Measurements from ENCODE around the gene JMJD8.
A peak's percentile ranks its signal among the peaks of the same experiment; 100 is the strongest.

JMJD8 gene

DNA sequence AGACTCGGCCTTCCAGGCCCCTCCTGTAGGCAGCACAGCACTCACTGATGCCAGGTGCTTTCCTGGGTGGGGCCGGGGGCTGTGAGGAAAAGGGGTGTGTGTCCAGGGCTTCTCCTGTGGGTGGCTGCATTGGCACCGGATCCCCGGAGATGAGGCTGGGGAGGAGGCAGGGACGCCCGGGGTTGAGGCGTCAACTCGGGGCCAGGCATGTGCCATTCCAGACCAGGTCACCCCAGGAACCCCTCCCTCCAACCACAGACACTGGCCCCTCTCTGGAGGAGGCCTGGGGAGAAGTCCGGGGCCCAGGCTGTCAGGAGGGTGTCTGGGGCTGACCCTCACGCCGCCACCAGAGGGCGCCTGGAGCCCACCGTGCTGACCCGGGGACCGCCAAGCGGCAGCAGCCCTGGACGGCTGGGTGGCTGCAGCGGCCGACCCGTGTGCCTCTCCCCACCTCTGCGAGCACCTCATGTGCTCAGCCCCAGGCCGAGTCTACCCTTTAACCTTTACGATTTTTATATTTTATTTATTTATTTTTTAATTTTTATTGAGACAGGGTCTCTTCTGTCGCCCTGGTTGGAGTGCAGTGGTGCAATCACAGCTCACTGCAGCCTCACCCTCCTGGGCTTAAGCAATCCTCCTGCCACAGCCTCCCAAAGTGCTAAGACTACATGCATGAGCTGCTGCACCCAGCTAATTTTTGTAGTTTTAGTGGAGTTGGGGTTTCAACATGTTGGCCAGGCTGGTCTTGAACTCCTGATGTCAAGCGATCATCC, 27.6 kb upstream of the JMJD8 start:
- Histone ChIP-seq H3K18ac (ENCODE audit: low read length) (no peak overlapping the region), H3K27ac (ENCODE audit: low read depth, low read length) (no peak overlapping the region), H3K27me3 (ENCODE audit: insufficient read depth, low read length, poor library complexity) (peaks cover 12% of the 10 kb centered on the region), H2AK5ac (ENCODE audit: low read length) (no peak overlapping the region), H3K4me3 (ENCODE audit: low read length) (no peak overlapping the region), H4K8ac (ENCODE audit: low read depth, low read length) (no peak overlapping the region), H3K23ac (ENCODE audit: low read length) (no peak overlapping the region), H3K79me2 (ENCODE audit: control insufficient read depth, insufficient read depth, low read length) (no peaks in the 10 kb centered on the region), H2BK120ac (ENCODE audit: low read depth, low read length) (no peak overlapping the region), H3K9ac (ENCODE audit: low read length) (no peak overlapping the region), H4K5ac (ENCODE audit: low read length) (no peak overlapping the region), H3K56ac (ENCODE audit: low read length) (no peak overlapping the region), H2BK5ac (ENCODE audit: low read length) (no peak overlapping the region), H3K36me3 (ENCODE audit: control insufficient read depth, insufficient read depth, low read length) (no peaks in the 10 kb centered on the region), H3K4me2 (ENCODE audit: low read length) (no peak overlapping the region), H3K4me1 (ENCODE audit: control insufficient read depth, low read depth, low read length) (no peaks in the 10 kb centered on the region), H3K4ac (ENCODE audit: low read depth, low read length) (no peak overlapping the region), H3K79me1 (ENCODE audit: low read length) (no peaks in the 10 kb centered on the region), H2BK15ac (replicated peaks; ENCODE audit: low read depth) (no peak overlapping the region)
- WGBS (ENCODE audit: extremely low coverage, insufficient coverage, low lambda C conversion rate): no CpG with 5 or more reads among the region's 25 CpGs
- DNase-seq: peak; percentile 75

DNA sequence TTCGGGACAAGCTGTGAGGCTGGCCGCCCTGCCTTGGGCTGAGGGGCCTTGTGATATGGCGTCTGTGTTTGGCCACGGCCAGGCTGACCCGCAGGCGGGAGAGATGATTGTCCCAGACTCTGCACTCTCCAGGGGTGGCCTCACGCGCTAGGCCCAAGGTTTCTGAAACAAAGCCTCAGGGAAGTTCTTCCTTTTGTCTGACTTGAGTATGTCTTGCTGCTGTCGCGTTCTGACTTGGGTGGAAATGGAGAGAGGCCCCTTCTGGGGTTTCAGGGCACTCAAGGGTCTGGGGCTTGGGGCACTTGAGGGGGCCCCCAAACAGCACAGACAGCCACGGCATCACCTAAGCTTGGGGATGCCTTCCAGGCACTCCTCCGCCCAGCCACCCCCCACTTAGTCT, 26.9 kb upstream of the JMJD8 start:
- no peak overlapping the region for H2AK5ac ChIP-seq (ENCODE audit: low read length)
- H3K4me1 ChIP-seq (ENCODE audit: control insufficient read depth, low read depth, low read length): no peaks in the 10 kb centered on the region
- no peaks in the 10 kb centered on the region for H3K36me3 ChIP-seq (ENCODE audit: control insufficient read depth, insufficient read depth, low read length)
- no peaks in the 10 kb centered on the region for H3K79me2 ChIP-seq (ENCODE audit: control insufficient read depth, insufficient read depth, low read length)
- H3K4me2 ChIP-seq (ENCODE audit: low read length): no peak overlapping the region
- H3K4me3 ChIP-seq (ENCODE audit: low read length): no peak overlapping the region
- H2BK5ac ChIP-seq (ENCODE audit: low read length): no peak overlapping the region
- no peak for DNase-seq
- no peak overlapping the region for H3K18ac ChIP-seq (ENCODE audit: low read length)
- no peak overlapping the region for H2BK15ac ChIP-seq (replicated peaks; ENCODE audit: low read depth)
- no peak overlapping the region for H3K4ac ChIP-seq (ENCODE audit: low read depth, low read length)
- no peak overlapping the region for H3K9ac ChIP-seq (ENCODE audit: low read length)
- WGBS (ENCODE audit: extremely low coverage, insufficient coverage, low lambda C conversion rate): no CpG with 5 or more reads among the region's 12 CpGs
- no peak overlapping the region for H3K23ac ChIP-seq (ENCODE audit: low read length)
- no peak overlapping the region for H3K56ac ChIP-seq (ENCODE audit: low read length)
- no peak overlapping the region for H3K27ac ChIP-seq (ENCODE audit: low read depth, low read length)
- no peak overlapping the region for H4K8ac ChIP-seq (ENCODE audit: low read depth, low read length)
- H3K79me1 ChIP-seq (ENCODE audit: low read length): no peaks in the 10 kb centered on the region
- no peak overlapping the region for H4K5ac ChIP-seq (ENCODE audit: low read length)
- peaks cover 18% of the 10 kb centered on the region for H3K27me3 ChIP-seq (ENCODE audit: insufficient read depth, low read length, poor library complexity)
- no peak overlapping the region for H2BK120ac ChIP-seq (ENCODE audit: low read depth, low read length)

DNA sequence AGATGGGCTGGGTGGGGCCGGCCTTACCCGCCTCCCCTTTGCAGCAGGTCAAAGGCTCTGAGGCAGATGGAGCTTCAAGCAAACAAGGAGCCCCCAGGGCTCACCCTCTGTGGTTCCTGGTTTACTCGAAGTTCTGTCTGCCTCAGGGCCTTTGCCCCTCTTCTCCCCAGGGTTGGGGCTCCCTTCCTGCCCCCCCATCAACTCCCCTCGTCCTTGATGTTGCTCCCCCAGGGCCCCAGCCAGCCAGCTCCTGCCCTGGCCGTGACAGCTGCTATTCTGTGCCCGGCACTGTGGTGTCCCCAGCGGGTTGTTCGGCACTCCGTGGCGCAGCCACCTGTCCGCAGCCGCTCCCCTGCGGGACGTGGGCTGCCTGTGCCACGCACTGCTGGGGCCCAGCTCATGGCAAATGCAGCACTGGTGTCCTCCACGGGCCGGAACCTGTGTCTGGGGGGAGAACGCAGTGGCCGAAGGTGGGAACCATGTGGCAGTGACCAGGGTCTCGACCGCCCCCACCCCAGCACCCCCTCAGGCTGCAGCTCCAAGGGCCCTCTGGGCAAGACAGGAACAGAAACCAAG, 26.5 kb upstream of the JMJD8 start:
- WGBS (ENCODE audit: extremely low coverage, insufficient coverage, low lambda C conversion rate): no CpG with 5 or more reads among the region's 21 CpGs
- no peak overlapping the region for H3K9ac ChIP-seq (ENCODE audit: low read length)
- H3K27me3 ChIP-seq (ENCODE audit: insufficient read depth, low read length, poor library complexity): peaks cover 16% of the 10 kb centered on the region
- no peak overlapping the region for H3K4ac ChIP-seq (ENCODE audit: low read depth, low read length)
- H3K79me2 ChIP-seq (ENCODE audit: control insufficient read depth, insufficient read depth, low read length): no peaks in the 10 kb centered on the region
- no peaks in the 10 kb centered on the region for H3K4me1 ChIP-seq (ENCODE audit: control insufficient read depth, low read depth, low read length)
- no peak overlapping the region for H2BK15ac ChIP-seq (replicated peaks; ENCODE audit: low read depth)
- no peak for DNase-seq
- no peak overlapping the region for H4K5ac ChIP-seq (ENCODE audit: low read length)
- no peak overlapping the region for H3K56ac ChIP-seq (ENCODE audit: low read length)
- no peak overlapping the region for H3K4me3 ChIP-seq (ENCODE audit: low read length)
- no peak overlapping the region for H2BK120ac ChIP-seq (ENCODE audit: low read depth, low read length)
- no peak overlapping the region for H3K23ac ChIP-seq (ENCODE audit: low read length)
- no peak overlapping the region for H3K4me2 ChIP-seq (ENCODE audit: low read length)
- no peak overlapping the region for H4K8ac ChIP-seq (ENCODE audit: low read depth, low read length)
- H2BK5ac ChIP-seq (ENCODE audit: low read length): no peak overlapping the region
- no peak overlapping the region for H2AK5ac ChIP-seq (ENCODE audit: low read length)
- no peaks in the 10 kb centered on the region for H3K36me3 ChIP-seq (ENCODE audit: control insufficient read depth, insufficient read depth, low read length)
- H3K79me1 ChIP-seq (ENCODE audit: low read length): no peaks in the 10 kb centered on the region
- H3K18ac ChIP-seq (ENCODE audit: low read length): no peak overlapping the region
- no peak overlapping the region for H3K27ac ChIP-seq (ENCODE audit: low read depth, low read length)

DNA sequence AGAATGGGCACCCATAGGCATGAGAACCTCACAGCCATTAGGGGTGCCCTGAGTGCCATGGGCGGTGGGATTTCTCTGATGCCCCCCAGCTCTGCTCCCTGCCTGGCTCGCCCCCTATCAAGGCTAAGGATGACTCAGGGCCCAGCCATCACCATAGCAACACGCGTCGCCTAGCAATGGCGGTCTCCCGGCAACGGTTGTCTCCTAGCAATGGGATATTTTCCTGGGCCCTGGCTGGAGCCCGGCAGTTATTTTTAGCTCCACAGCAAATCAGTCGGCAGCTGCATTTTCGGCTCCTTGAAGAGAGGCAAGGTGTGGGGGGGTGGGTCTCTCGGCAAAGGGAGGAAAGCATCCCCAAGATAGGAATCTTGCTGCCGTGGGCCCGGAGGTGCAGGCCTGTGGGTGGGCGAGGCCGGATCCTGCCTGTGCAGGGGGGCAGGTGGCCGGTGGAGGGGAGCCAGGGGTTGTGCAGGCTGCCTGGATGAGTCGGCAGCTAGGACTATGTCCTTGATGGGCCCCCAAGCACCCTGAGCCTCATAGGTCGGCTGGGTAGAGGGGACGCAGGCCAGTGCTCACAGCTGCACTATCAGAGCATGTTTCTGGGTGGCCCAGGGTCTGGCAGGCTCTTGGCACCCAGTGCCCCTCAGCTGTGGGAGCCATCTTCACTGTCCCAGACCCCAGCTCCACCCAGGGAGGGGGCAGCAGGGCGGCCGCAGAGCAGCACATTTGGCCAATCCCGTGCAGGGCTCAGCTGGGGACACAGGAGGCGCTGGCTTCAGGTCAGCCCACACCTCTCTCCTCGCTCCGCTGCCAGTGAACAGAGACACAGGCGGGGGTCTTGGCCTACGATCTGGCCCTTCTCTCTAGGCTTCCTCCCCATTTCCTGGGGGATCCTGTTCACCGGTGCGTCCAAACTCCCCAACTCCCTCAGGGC, 25.7 kb upstream of the JMJD8 start:
- Histone ChIP-seq H4K8ac (ENCODE audit: low read depth, low read length) (no peak overlapping the region), H3K4ac (ENCODE audit: low read depth, low read length) (no peak overlapping the region), H3K79me2 (ENCODE audit: control insufficient read depth, insufficient read depth, low read length) (no peaks in the 10 kb centered on the region), H3K79me1 (ENCODE audit: low read length) (no peaks in the 10 kb centered on the region), H2BK120ac (ENCODE audit: low read depth, low read length) (no peak overlapping the region), H2BK5ac (ENCODE audit: low read length) (no peak overlapping the region), H3K9ac (ENCODE audit: low read length) (no peak overlapping the region), H3K23ac (ENCODE audit: low read length) (no peak overlapping the region), H3K27ac (ENCODE audit: low read depth, low read length) (no peak overlapping the region), H3K4me1 (ENCODE audit: control insufficient read depth, low read depth, low read length) (no peaks in the 10 kb centered on the region), H3K27me3 (ENCODE audit: insufficient read depth, low read length, poor library complexity) (peaks cover 18% of the 10 kb centered on the region), H3K18ac (ENCODE audit: low read length) (no peak overlapping the region), H3K4me2 (ENCODE audit: low read length) (no peak overlapping the region), H3K36me3 (ENCODE audit: control insufficient read depth, insufficient read depth, low read length) (no peaks in the 10 kb centered on the region), H3K56ac (ENCODE audit: low read length) (no peak overlapping the region), H2AK5ac (ENCODE audit: low read length) (no peak overlapping the region), H4K5ac (ENCODE audit: low read length) (no peak overlapping the region), H2BK15ac (replicated peaks; ENCODE audit: low read depth) (no peak overlapping the region), H3K4me3 (ENCODE audit: low read length) (no peak overlapping the region)
- no CpG with 5 or more reads among the region's 30 CpGs for WGBS (ENCODE audit: extremely low coverage, insufficient coverage, low lambda C conversion rate)
- peak; percentile 89 for DNase-seq

DNA sequence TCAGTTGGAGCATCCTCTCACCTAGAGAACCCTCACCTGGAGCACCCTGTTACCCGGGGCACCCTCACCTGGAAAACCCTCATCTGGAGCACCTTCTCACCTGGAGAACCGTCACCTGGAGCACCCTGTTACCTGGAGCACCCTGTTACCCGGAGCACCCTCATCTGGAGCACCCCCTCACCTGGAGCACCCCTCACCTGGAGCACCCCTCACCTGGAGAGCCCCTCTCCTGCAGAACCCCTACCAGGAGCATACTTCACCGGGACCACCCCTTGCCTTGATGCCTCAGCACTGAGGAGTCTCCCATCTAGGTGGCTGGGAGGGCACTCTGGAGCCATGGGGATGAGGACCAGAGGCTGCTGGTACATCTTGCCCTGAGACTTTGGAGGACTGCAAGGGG, 24.8 kb upstream of the JMJD8 start:
- Histone ChIP-seq H3K36me3 (ENCODE audit: control insufficient read depth, insufficient read depth, low read length) (no peaks in the 10 kb centered on the region), H3K4me1 (ENCODE audit: control insufficient read depth, low read depth, low read length) (no peaks in the 10 kb centered on the region), H3K4me2 (ENCODE audit: low read length) (no peak overlapping the region), H3K27me3 (ENCODE audit: insufficient read depth, low read length, poor library complexity) (peaks cover 21% of the 10 kb centered on the region), H3K4ac (ENCODE audit: low read depth, low read length) (no peak overlapping the region), H3K56ac (ENCODE audit: low read length) (no peak overlapping the region), H2BK120ac (ENCODE audit: low read depth, low read length) (no peak overlapping the region), H3K9ac (ENCODE audit: low read length) (no peak overlapping the region), H2AK5ac (ENCODE audit: low read length) (no peak overlapping the region), H3K79me2 (ENCODE audit: control insufficient read depth, insufficient read depth, low read length) (no peaks in the 10 kb centered on the region), H4K5ac (ENCODE audit: low read length) (no peak overlapping the region), H3K23ac (ENCODE audit: low read length) (no peak overlapping the region), H3K27ac (ENCODE audit: low read depth, low read length) (no peak overlapping the region), H3K18ac (ENCODE audit: low read length) (no peak overlapping the region), H4K8ac (ENCODE audit: low read depth, low read length) (no peak overlapping the region), H2BK5ac (ENCODE audit: low read length) (no peak overlapping the region), H3K79me1 (ENCODE audit: low read length) (no peaks in the 10 kb centered on the region), H2BK15ac (replicated peaks; ENCODE audit: low read depth) (no peak overlapping the region), H3K4me3 (ENCODE audit: low read length) (no peak overlapping the region)
- no peak for DNase-seq
- WGBS (ENCODE audit: extremely low coverage, insufficient coverage, low lambda C conversion rate): no CpG with 5 or more reads among the region's 4 CpGs

Measured in mesendoderm (in vitro differentiated cells).